Fibroblast of lung (primary cell): ENCODE measurements around the gene UBE2L6.

ENCODE experiments used
- CTCF ChIP-seq, 2 donors: IDR thresholded peaks in 1 of 2; conservative IDR thresholded peaks in 1 of 2; 1 replicate in 1 of 2; 2 replicates in 1 of 2; pipeline ENCODE4 v1.5.1; 2011 to 2012; ENCODE audit warnings: low read length in 2 of 2, control low read depth in 1 of 2, inconsistent platforms in 1 of 2, low read depth in 1 of 2, mild to moderate bottlenecking in 1 of 2
- EZH2 ChIP-seq: IDR thresholded peaks from 2 replicates; pipeline ENCODE4 v1.5.1; 2012; ENCODE audit warnings: low read length, control low read depth, mild to moderate bottlenecking; ENCODE audit errors: missing control alignments

- no peak for TF ChIP-seq CTCF (conservative IDR thresholded peaks at IDR 0.05 in 1 of 2, IDR thresholded peaks at IDR 0.05 in 1 of 2; ENCODE audit: low read depth in 1 of 2, low read length in 2 of 2)
- TF ChIP-seq EZH2 = no peak
Observed at GRCh38 chr11:57566005-57566904, 1.2 kb downstream of the UBE2L6 start.
